ENCODE data around the gene KBTBD3.

DNA sequence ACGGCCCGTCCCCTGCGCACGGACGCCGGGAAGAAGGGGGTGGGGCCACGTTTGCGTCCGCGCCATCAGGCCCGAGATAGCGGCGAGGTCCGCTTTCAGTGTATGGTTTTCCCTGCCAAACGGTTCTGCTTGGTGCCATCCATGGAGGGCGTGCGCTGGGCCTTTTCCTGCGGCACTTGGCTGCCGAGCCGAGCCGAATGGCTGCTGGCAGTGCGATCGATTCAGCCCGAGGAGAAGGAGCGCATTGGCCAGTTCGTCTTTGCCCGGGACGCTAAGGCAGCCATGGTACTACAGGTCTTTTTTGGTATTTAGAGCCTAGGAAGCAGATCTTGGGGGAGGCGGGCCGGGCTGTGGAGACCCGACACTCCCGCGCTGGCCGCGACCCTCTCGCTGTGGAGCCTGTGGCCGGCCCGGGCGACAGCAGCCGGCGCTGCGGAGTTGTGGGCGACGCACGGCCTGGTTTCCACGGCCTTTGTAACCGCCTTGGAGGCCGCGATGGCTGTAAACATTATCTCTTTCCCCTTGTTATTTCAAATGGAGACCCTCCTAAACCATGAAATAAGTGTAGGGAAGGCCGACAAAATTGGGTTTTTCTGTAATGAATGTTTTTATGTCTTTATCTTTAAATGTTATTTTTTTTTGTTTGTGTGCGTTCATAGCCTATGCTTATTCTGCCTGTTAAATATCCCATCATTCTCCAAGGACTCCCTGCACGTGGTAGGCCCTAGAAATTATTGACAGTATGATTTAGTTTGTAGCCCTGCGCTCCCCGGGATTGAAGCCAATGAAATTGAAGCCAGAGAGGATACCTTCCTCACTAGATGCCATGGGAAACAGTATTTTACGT lies 685 bp upstream of the KBTBD3 start, which contains the start of gene AASDHPPT:
- no peak for TF ChIP-seq EZH2 (IDR thresholded peaks at IDR 0.05)
- TF ChIP-seq, protein P1, sequence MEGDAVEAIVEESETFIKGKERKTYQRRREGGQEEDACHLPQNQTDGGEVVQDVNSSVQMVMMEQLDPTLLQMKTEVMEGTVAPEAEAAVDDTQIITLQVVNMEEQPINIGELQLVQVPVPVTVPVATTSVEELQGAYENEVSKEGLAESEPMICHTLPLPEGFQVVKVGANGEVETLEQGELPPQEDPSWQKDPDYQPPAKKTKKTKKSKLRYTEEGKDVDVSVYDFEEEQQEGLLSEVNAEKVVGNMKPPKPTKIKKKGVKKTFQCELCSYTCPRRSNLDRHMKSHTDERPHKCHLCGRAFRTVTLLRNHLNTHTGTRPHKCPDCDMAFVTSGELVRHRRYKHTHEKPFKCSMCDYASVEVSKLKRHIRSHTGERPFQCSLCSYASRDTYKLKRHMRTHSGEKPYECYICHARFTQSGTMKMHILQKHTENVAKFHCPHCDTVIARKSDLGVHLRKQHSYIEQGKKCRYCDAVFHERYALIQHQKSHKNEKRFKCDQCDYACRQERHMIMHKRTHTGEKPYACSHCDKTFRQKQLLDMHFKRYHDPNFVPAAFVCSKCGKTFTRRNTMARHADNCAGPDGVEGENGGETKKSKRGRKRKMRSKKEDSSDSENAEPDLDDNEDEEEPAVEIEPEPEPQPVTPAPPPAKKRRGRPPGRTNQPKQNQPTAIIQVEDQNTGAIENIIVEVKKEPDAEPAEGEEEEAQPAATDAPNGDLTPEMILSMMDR (IDR thresholded peaks at IDR 0.05), result no peak

All from neural progenitor cell (in vitro differentiated cells).